ENCODE measurements around the gene SCGB1C1. TPM values are rescaled to one million over a fixed set of nuclear protein-coding genes. Genes with fewer than 3 reads are reported as not detected.
"Not testable (repeated sequence)": the region's sequence is repeated elsewhere in the genome, so short reads cannot be mapped to it uniquely, and the experiment has no call there.

Gene SCGB1C1
- total RNA-seq, 1 experiment from 2014 or later, result not detected

DNA sequence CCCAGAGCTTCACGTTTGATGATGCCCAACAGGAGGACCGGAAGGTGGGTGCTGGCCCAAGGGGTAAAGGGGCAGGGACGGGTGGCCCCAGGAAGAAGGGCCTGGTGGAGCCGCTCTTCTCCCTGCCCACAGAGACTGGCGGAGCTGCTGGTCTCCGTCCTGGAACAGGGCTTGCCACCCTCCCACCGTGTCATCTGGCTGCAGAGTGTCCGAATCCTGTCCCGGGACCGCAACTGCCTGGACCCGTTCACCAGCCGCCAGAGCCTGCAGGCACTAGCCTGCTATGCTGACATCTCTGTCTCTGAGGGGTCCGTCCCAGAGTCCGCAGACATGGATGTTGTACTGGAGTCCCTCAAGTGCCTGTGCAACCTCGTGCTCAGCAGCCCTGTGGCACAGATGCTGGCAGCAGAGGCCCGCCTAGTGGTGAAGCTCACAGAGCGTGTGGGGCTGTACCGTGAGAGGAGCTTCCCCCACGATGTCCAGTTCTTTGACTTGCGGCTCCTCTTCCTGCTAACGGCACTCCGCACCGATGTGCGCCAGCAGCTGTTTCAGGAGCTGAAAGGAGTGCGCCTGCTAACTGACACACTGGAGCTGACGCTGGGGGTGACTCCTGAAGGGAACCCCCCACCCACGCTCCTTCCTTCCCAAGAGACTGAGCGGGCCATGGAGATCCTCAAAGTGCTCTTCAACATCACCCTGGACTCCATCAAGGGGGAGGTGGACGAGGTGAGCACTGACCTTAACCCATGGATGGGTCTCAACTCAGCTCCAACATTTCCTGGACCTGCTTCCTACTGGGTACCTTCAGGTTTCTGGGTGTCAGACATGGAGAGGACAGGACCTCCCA is 16.6 kb downstream of the SCGB1C1 start:
- Histone ChIP-seq H3K27me3 (ENCODE audit: control insufficient read depth, insufficient read depth, low read length) (no peaks in the 10 kb centered on the region), H3K4me3 (ENCODE audit: insufficient read depth, low read depth, low read length) (peak overlapping the region; percentile 66), H3K36me3 (replicated peaks; ENCODE audit: control insufficient read depth, insufficient read depth, low read length) (peaks cover 51% of the 10 kb centered on the region)
- no peak for DNase-seq

DNA sequence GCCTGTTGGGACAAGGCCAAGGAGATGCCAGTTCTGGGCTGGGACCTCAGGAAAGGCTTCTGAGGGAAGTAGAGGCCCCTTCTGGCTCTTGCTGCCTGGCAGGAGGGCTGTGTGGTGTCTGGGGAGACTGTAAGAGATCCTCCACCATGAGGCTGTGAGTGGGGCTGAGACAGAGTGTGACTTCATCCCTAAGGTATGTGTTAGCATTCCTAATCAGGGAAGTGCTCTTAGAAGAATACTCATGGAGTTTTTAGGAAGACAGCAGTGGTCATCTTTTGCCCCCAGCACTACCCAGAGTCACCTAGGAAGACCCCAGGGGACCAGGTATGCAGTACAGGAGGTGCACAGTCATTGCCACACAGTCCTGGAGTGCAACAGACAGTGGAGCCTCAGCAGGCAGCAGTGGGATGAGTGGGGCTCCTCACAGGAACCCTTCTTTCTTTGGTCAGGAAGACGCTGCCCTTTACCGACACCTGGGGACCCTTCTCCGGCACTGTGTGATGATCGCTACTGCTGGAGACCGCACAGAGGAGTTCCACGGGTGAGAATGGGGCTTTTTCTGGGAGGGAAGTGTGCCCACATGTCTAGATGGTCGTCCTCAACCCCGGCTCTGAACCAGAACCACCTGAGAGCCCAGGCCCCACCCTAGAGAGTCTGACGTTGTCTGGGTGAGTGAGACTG is 17.4 kb downstream of the SCGB1C1 start:
- no peaks in the 10 kb centered on the region for H3K27me3 ChIP-seq (ENCODE audit: control insufficient read depth, insufficient read depth, low read length)
- DNase-seq, result no peak
- H3K4me3 ChIP-seq (ENCODE audit: insufficient read depth, low read depth, low read length), result no peak overlapping the region
- H3K36me3 ChIP-seq (replicated peaks; ENCODE audit: control insufficient read depth, insufficient read depth, low read length), result peaks cover 48% of the 10 kb centered on the region

- no peak for DNase-seq
- peaks cover 46% of the 10 kb centered on the region for H3K36me3 ChIP-seq (replicated peaks; ENCODE audit: control insufficient read depth, insufficient read depth, low read length)
- no peak overlapping the region for H3K4me3 ChIP-seq (ENCODE audit: insufficient read depth, low read depth, low read length)
- H3K27me3 ChIP-seq (ENCODE audit: control insufficient read depth, insufficient read depth, low read length), result no peaks in the 10 kb centered on the region
Observed at GRCh38 chr11:210803-211180, 17.9 kb downstream of the SCGB1C1 start.

- DNase-seq, result no peak
- Histone ChIP-seq H3K36me3 (replicated peaks; ENCODE audit: control insufficient read depth, insufficient read depth, low read length) (peaks cover 46% of the 10 kb centered on the region), H3K4me3 (ENCODE audit: insufficient read depth, low read depth, low read length) (no peak overlapping the region), H3K27me3 (ENCODE audit: control insufficient read depth, insufficient read depth, low read length) (no peaks in the 10 kb centered on the region)
Observed at GRCh38 chr11:211295-211694, 18.4 kb downstream of the SCGB1C1 start.

GRCh38 chr11:211741-212140 is 18.9 kb downstream of the SCGB1C1 start:
- no peak for DNase-seq
- Histone ChIP-seq H3K27me3 (ENCODE audit: control insufficient read depth, insufficient read depth, low read length) (no peaks in the 10 kb centered on the region), H3K4me3 (ENCODE audit: insufficient read depth, low read depth, low read length) (no peak overlapping the region), H3K36me3 (replicated peaks; ENCODE audit: control insufficient read depth, insufficient read depth, low read length) (peaks cover 46% of the 10 kb centered on the region)

DNA sequence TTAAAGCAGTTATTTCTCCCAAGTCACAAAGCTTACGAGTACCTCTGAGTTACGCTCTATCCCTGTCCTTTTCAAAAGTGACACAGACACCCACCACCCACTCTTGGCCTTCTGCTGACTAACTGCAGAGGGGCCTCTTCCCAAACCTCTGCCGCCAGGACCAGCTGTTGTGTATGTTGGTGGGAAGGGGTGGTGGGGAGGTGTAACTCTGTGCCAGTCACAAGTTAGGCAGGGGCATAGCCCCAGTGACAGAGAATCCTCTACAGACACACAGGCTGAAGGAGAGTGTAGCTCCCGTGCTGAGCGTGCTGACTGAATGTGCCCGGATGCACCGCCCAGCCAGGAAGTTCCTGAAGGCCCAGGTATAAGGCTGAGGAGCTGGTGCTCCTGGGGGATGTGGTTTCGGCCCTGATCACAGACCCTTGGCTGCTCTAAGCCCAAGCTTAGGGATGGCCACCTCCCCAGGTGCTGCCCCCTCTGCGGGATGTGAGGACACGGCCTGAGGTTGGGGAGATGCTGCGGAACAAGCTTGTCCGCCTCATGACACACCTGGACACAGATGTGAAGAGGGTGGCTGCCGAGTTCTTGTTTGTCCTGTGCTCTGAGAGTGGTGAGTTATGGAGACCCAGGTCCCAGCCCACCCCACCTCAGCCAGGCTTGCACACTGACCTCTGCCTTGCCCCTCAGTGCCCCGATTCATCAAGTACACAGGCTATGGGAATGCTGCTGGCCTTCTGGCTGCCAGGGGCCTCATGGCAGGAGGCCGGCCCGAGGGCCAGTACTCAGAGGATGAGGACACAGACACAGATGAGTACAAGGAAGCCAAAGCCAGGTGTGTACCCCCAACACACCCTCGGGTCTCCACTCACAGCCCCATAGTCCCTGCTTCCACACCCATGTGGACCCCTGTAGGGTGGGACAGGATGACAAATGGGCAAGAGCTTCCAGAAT is 19.5 kb downstream of the SCGB1C1 start:
- H3K4me3 ChIP-seq (ENCODE audit: insufficient read depth, low read depth, low read length), result no peak overlapping the region
- H3K27me3 ChIP-seq (ENCODE audit: control insufficient read depth, insufficient read depth, low read length), result no peaks in the 10 kb centered on the region
- DNase-seq, result no peak
- peaks cover 46% of the 10 kb centered on the region for H3K36me3 ChIP-seq (replicated peaks; ENCODE audit: control insufficient read depth, insufficient read depth, low read length)

DNA sequence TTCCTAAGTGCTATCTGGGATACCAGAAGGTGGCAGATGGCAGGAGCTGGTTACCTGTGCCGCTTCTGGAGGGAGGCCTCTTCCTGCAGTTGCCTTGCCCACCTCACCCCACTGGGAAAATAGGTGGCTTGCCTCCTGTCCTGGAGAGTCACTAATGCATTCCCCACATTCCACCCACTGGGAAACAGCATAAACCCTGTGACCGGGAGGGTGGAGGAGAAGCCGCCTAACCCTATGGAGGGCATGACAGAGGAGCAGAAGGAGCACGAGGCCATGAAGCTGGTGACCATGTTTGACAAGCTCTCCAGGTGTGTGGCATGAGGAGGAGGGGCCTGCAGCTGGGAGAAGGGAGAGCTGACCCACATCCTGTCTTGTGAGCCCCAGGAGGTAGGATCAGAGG is 20.2 kb downstream of the SCGB1C1 start:
- no peak for DNase-seq
- Histone ChIP-seq H3K36me3 (replicated peaks; ENCODE audit: control insufficient read depth, insufficient read depth, low read length) (peaks cover 46% of the 10 kb centered on the region), H3K27me3 (ENCODE audit: control insufficient read depth, insufficient read depth, low read length) (no peaks in the 10 kb centered on the region)

GRCh38 chr11:214083-214482 is 21.2 kb downstream of the SCGB1C1 start:
- no peak for DNase-seq
- Histone ChIP-seq H3K36me3 (replicated peaks; ENCODE audit: control insufficient read depth, insufficient read depth, low read length) (peaks cover 46% of the 10 kb centered on the region), H3K27me3 (ENCODE audit: control insufficient read depth, insufficient read depth, low read length) (no peaks in the 10 kb centered on the region), H3K4me3 (ENCODE audit: insufficient read depth, low read depth, low read length) (no peak overlapping the region)

More for the DNA sequence above, 20.2 kb downstream of the SCGB1C1 start:
- no peak overlapping the region for H3K4me3 ChIP-seq (ENCODE audit: insufficient read depth, low read depth, low read length)

DNA sequence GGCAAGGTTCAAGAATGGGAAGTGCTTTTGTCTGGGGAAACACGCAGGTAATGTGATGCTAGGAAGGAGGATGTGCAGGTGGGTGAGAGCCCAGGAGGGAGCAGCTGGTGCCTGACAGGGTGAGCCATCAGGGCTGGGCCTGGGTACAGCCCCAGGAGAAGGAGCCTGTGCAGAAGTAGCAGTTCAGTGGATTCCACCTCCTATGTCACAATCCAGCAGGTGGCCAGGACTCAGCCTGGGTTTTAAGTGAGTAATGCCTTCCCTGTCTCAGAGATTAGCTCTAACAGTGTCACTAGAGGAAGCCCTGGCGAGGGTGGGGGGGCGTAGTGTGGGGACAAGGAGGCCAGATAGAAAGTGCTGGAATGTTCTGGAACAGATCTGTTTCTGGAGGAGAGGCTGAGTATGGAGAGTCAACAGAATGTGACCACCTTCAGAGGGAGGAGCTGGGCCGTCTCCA is 22.7 kb downstream of the SCGB1C1 start:
- DNase-seq, result no peak
- Histone ChIP-seq H3K4me3 (ENCODE audit: insufficient read depth, low read depth, low read length) (no peak overlapping the region), H3K36me3 (replicated peaks; ENCODE audit: control insufficient read depth, insufficient read depth, low read length) (peaks cover 37% of the 10 kb centered on the region), H3K27me3 (ENCODE audit: control insufficient read depth, insufficient read depth, low read length) (no peaks in the 10 kb centered on the region)

GRCh38 chr11:216081-216974 is 23.4 kb downstream of the SCGB1C1 start:
- DNase-seq, result no peak
- H3K36me3 ChIP-seq (replicated peaks; ENCODE audit: control insufficient read depth, insufficient read depth, low read length), result peaks cover 30% of the 10 kb centered on the region
- H3K4me3 ChIP-seq (ENCODE audit: insufficient read depth, low read depth, low read length), result no peak overlapping the region
- H3K27me3 ChIP-seq (ENCODE audit: control insufficient read depth, insufficient read depth, low read length), result no peaks in the 10 kb centered on the region

- H3K27me3 ChIP-seq (ENCODE audit: control insufficient read depth, insufficient read depth, low read length), result no peaks in the 10 kb centered on the region
- peaks cover 18% of the 10 kb centered on the region for H3K36me3 ChIP-seq (replicated peaks; ENCODE audit: control insufficient read depth, insufficient read depth, low read length)
- H3K4me3 ChIP-seq (ENCODE audit: insufficient read depth, low read depth, low read length), result no peak overlapping the region
- DNase-seq, result no peak
Observed at GRCh38 chr11:217704-218103, 24.8 kb downstream of the SCGB1C1 start.

- H3K27me3 ChIP-seq (ENCODE audit: control insufficient read depth, insufficient read depth, low read length), result no peaks in the 10 kb centered on the region
- peaks cover 9% of the 10 kb centered on the region for H3K36me3 ChIP-seq (replicated peaks; ENCODE audit: control insufficient read depth, insufficient read depth, low read length)
Observed at GRCh38 chr11:218815-219593, 26.1 kb downstream of the SCGB1C1 start.

DNA sequence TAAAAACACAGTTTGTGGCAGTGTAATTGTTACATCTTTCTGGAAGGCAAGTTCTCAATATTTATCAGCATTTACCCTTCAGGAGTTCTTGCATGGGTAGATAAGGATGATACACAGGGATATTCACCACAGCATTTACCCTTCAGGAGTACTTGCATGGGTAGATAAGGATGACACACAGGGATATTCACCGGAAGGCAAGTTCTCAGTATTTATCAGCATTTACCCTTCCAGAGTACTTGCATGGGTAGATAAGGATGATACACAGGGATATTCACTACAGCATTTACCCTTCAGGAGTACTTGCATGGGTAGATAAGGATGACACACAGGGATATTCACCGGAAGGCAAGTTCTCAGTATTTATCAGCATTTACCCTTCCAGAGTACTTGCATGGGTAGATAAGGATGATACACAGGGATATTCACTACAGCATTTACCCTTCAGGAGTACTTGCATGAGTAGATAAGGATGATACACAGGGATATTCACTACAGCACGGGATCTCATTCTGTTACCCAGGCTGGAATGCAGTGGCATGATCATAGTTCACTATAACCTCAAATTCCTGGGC is 27.9 kb downstream of the SCGB1C1 start:
- not testable (repeated sequence) for H3K36me3 ChIP-seq (replicated peaks; ENCODE audit: control insufficient read depth, insufficient read depth, low read length); H3K27me3 ChIP-seq (ENCODE audit: control insufficient read depth, insufficient read depth, low read length); DNase-seq; H3K4me3 ChIP-seq (ENCODE audit: insufficient read depth, low read depth, low read length)

More at GRCh38 chr11:218815-219593, 26.1 kb downstream of the SCGB1C1 start:
- peak; percentile 30 for DNase-seq
- no peak overlapping the region for H3K4me3 ChIP-seq (ENCODE audit: insufficient read depth, low read depth, low read length)
